Astrocyte of the cerebellum (primary cell): ENCODE measurements around the gene RAB6B.

Experiments
- DNase-seq: peaks from one replicate; pipeline ENCODE4 v3.0.0-alpha.2; 2011; ENCODE audit warnings: low read depth
- H3K4me3 ChIP-seq: 2 replicates; pipeline ENCODE4 v1.5.1; 2011; ENCODE audit warnings: mild to moderate bottlenecking, low read depth, low read length, moderate library complexity
- in situ Hi-C: cut with HindIII; loops from 2 replicates; pipeline ENCODE4 v1.10.0; 2017; ENCODE audit warnings: low sequenced_read_pairs
- TF ChIP-seq, protein P1 (sequence below): IDR thresholded peaks from 2 replicates; pipeline ENCODE4 v1.5.1; 2012; ENCODE audit warnings: low read length, low read depth, moderate library complexity, mild to moderate bottlenecking; ENCODE audit errors: missing control alignments

The RAB6B gene

DNA sequence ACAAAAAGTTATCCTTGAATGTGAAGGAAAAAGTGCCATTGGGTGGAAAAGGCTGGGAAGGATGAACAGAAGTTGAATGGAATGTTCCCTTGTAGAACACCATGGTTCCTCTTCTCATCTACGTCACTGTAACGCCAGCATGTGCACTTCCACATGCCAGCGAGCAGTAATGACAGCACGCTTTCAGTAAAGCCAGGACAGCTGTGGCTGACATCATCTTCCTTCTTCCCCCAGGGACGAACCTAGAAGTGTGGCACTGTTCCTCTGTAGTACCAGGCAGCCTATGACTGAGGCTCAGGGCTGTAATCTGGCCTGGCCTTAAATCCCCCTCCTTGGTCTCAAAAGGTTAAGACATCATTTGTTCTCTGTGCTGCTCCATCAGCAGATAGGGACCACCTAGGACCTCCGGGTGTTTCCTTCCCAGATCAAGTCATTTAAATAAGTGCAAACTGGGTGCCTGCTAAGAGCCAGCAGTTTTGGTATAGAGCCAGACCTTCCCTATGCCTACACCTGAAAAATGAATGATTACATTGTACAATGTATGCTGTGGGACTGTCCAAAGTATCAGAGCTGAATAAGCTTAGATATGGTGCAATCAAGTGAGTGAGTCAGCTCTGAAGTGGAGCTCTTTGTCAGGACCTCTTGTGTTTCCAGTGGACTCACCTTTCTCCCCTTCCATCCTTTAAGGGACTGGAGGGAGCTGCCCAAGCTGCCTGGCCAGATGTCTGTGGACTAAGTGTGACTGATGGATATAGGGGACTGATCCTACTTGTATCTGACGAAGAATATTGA, 95.7 kb downstream of the RAB6B start:
- in situ Hi-C loops, result no loop called here
- TF ChIP-seq, protein P1, sequence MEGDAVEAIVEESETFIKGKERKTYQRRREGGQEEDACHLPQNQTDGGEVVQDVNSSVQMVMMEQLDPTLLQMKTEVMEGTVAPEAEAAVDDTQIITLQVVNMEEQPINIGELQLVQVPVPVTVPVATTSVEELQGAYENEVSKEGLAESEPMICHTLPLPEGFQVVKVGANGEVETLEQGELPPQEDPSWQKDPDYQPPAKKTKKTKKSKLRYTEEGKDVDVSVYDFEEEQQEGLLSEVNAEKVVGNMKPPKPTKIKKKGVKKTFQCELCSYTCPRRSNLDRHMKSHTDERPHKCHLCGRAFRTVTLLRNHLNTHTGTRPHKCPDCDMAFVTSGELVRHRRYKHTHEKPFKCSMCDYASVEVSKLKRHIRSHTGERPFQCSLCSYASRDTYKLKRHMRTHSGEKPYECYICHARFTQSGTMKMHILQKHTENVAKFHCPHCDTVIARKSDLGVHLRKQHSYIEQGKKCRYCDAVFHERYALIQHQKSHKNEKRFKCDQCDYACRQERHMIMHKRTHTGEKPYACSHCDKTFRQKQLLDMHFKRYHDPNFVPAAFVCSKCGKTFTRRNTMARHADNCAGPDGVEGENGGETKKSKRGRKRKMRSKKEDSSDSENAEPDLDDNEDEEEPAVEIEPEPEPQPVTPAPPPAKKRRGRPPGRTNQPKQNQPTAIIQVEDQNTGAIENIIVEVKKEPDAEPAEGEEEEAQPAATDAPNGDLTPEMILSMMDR, result no peak
- no peak for DNase-seq
- H3K4me3 ChIP-seq, result no peak overlapping the region

DNA sequence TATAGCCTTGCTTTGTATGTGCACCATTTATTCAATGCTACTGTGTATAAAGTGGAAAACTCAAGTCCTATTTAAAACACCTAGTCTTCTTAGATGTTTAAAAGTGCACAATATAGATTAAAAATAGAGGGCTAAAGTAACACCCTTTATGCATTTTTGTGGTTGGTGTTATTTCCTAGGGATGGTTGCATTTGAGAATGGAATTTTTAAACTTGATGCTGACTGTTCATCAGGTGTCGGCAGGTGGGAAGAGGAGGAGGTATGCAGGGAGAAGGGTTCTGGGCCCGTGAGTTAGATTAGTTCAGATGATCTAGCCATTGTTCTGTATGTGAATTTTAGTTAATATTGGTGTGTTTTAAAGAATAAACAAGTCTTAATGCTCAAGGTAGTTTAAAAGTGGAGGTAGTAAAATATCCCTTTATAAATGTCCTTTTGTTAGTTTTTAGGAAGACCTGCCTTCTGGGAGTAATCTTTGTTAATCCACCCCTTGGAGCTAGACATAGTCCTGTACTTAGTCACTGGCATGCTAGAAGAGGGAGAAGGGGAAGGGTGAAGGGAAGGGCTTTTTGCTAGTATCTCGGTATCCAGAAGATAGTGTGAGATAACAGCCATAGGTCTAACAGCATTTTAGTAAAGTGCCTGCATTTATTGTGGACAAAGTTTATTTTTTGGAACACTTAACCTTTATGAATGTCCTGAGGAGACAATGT, 98.1 kb downstream of the RAB6B start:
- TF ChIP-seq, protein P1, result no peak
- no peak for DNase-seq
- H3K4me3 ChIP-seq, result no peak overlapping the region
- in situ Hi-C loops, result no loop called here

DNA sequence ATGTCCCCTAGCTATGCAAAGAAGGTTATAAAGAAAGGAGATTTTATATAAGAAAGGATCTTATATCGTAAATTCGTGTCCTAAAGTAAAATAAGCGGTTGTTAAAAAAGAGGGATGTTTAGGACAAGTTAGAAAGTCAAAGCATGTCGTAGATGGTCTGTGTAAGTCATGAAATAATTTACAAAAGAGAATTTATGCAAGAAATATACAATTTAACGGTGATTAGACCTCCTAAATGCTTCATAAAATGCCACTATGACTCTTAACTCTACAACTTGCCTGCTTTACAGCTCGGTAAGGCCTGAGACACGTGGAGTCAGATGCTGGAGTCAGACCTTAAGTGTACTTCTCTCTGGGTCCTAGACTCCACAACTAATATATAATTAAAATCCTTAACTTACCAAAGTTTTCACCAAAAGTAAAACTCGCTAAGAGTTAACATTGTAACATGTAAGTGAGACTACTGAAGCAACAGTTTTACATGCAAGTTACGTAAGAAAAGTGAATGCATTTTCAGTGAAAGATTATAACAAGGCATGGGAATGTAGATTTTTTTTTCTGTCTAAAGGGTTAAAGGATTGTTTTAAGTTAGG, 103.4 kb downstream of the RAB6B start:
- H3K4me3 ChIP-seq, result no peak overlapping the region
- DNase-seq, result no peak
- TF ChIP-seq, protein P1, result no peak
- in situ Hi-C loops, result no loop called here

DNA sequence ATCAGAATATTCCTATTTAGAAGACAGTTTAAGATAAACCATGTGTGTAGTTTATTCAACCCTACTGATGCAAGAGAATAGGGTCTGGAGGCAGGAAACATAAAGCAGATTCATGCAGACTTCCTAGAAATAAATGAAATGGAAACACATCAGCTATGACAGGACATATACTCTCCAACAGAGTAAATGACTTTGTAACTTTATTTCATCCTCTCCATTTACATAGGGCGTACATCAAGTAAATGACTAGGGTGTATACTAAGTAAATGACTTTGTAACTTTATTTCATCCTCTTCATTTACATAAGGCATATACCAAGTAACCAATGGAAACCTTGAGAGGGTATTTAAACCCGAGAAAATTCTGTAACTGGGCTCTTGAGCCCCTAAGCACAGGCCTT, 107.7 kb downstream of the RAB6B start:
- in situ Hi-C loops, result no loop called here
- H3K4me3 ChIP-seq, result no peak overlapping the region
- DNase-seq, result no peak
- TF ChIP-seq, protein P1, result no peak

DNA sequence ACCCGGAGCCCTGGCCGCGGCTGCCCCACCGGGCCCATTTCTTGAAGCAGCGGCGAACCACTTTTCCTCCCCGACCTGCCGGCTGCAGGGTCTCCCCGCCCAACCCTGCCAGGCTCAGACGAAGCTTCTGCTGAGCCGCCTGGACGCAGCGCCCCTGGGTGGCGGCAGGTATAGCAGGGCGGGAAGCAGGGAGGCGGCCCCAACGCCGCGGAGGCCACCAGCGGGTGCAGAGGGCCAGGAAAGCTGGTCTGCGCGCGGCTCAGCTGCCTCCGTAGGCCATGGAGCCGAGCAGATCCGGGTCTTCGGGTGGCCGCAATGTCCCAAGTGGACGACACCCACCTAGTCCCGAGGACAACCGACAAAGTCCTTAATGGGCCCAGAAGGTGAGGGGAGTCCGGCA, 111.9 kb downstream of the RAB6B start:
- H3K4me3 ChIP-seq, result no peak overlapping the region
- in situ Hi-C loops, result no loop called here
- TF ChIP-seq, protein P1, result no peak
- no peak for DNase-seq

DNA sequence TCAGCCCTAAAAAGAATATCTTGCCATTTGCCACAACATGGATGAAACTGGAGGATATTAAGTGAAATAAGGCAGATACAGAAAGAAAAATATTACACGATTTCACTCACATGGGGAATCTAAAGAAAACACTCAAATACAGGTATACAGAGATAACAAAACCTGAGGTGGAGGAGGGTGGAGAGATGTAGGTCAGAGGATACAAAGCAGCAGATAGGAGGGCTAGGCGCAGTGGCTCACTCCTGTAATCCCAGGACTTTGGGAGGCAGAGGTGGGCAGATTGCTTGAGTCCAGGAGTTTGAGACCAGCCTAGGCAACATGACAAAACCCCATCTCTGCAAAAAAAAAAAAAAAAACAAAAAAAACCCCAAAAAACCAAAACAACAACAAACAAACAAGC, 113.2 kb downstream of the RAB6B start:
- in situ Hi-C loops, result no loop called here
- TF ChIP-seq, protein P1, result no peak
- no peak overlapping the region for H3K4me3 ChIP-seq
- no peak for DNase-seq
